Measurements from ENCODE around the gene ROBO2.

Gene ROBO2

GRCh38 chr3:77207753-77208152 lies 167.9 kb downstream of the ROBO2 start:
- H3K9me3 ChIP-seq (ENCODE audit: insufficient read depth, low read depth, low read length) = no peaks in the 10 kb centered on the region
- no peak overlapping the region for H3K4ac ChIP-seq (ENCODE audit: low read depth, low read length)
- no peak for DNase-seq
- no peak overlapping the region for H4K12ac ChIP-seq (ENCODE audit: low read depth, low read length)
- H3K4me2 ChIP-seq (ENCODE audit: low read length) = no peak overlapping the region
- H3K18ac ChIP-seq (ENCODE audit: low read length) = no peak overlapping the region
- no peak overlapping the region for H3K23ac ChIP-seq (ENCODE audit: low read length)
- H3K4me1 ChIP-seq (ENCODE audit: control insufficient read depth in 1 of 2, insufficient read depth in 2 of 2, low read length in 2 of 2) = no peaks in the 10 kb centered on the region
- no peak overlapping the region for H2AFZ ChIP-seq (ENCODE audit: insufficient read depth, low read length, poor library complexity)
- H3K27me3 ChIP-seq (ENCODE audit: insufficient read depth, low read length) = no peaks in the 10 kb centered on the region
- no peaks in the 10 kb centered on the region for H3K36me3 ChIP-seq (ENCODE audit: control insufficient read depth in 1 of 2, insufficient read depth in 2 of 2, low read length in 2 of 2)
- H4K91ac ChIP-seq (ENCODE audit: low read depth, low read length) = no peak overlapping the region
- no peak overlapping the region for H2AK5ac ChIP-seq (ENCODE audit: low read length)
- H2BK120ac ChIP-seq (ENCODE audit: insufficient read depth, low read length, poor library complexity) = no peak overlapping the region
- no peak overlapping the region for H3K9ac ChIP-seq (ENCODE audit: low read length)
- H3K79me2 ChIP-seq (ENCODE audit: control insufficient read depth, insufficient read depth, low read length, poor library complexity) = no peaks in the 10 kb centered on the region
- WGBS (ENCODE audit: extremely low coverage, insufficient coverage, insufficient read length) = no CpG with 5 or more reads among the region's 8 CpGs
- no peaks in the 10 kb centered on the region for H3K79me1 ChIP-seq (ENCODE audit: low read length)
- H2BK5ac ChIP-seq (ENCODE audit: low read depth, low read length, poor library complexity) = no peak overlapping the region
- no peak overlapping the region for H3K4me3 ChIP-seq (ENCODE audit: low read depth, low read length)
- H2BK12ac ChIP-seq (ENCODE audit: low read length) = no peak overlapping the region
- H3K14ac ChIP-seq (ENCODE audit: low read length) = no peak overlapping the region
- H3K27ac ChIP-seq (ENCODE audit: low read depth, low read length) = no peak overlapping the region
- no peak overlapping the region for H4K8ac ChIP-seq (ENCODE audit: low read depth, low read length)

- no peak overlapping the region for H2BK120ac ChIP-seq (ENCODE audit: insufficient read depth, low read length, poor library complexity)
- no peak overlapping the region for H4K8ac ChIP-seq (ENCODE audit: low read depth, low read length)
- no peak overlapping the region for H4K91ac ChIP-seq (ENCODE audit: low read depth, low read length)
- no peaks in the 10 kb centered on the region for H3K36me3 ChIP-seq (ENCODE audit: control insufficient read depth in 1 of 2, insufficient read depth in 2 of 2, low read length in 2 of 2)
- no peak overlapping the region for H3K18ac ChIP-seq (ENCODE audit: low read length)
- WGBS (ENCODE audit: extremely low coverage, insufficient coverage, insufficient read length) = no CpG with 5 or more reads among the region's 3 CpGs
- DNase-seq = no peak
- H3K4me2 ChIP-seq (ENCODE audit: low read length) = no peak overlapping the region
- no peak overlapping the region for H2BK5ac ChIP-seq (ENCODE audit: low read depth, low read length, poor library complexity)
- no peak overlapping the region for H2AK5ac ChIP-seq (ENCODE audit: low read length)
- H3K79me1 ChIP-seq (ENCODE audit: low read length) = no peaks in the 10 kb centered on the region
- no peak overlapping the region for H3K23ac ChIP-seq (ENCODE audit: low read length)
- no peak overlapping the region for H2BK12ac ChIP-seq (ENCODE audit: low read length)
- H3K9ac ChIP-seq (ENCODE audit: low read length) = no peak overlapping the region
- H3K4me3 ChIP-seq (ENCODE audit: low read depth, low read length) = no peak overlapping the region
- no peak overlapping the region for H2AFZ ChIP-seq (ENCODE audit: insufficient read depth, low read length, poor library complexity)
- H3K79me2 ChIP-seq (ENCODE audit: control insufficient read depth, insufficient read depth, low read length, poor library complexity) = no peaks in the 10 kb centered on the region
- no peak overlapping the region for H3K14ac ChIP-seq (ENCODE audit: low read length)
- H3K9me3 ChIP-seq (ENCODE audit: insufficient read depth, low read depth, low read length) = no peaks in the 10 kb centered on the region
- H4K12ac ChIP-seq (ENCODE audit: low read depth, low read length) = no peak overlapping the region
- H3K27me3 ChIP-seq (ENCODE audit: insufficient read depth, low read length) = no peaks in the 10 kb centered on the region
- H3K27ac ChIP-seq (ENCODE audit: low read depth, low read length) = no peak overlapping the region
- H3K4me1 ChIP-seq (ENCODE audit: control insufficient read depth in 1 of 2, insufficient read depth in 2 of 2, low read length in 2 of 2) = no peaks in the 10 kb centered on the region
- H3K4ac ChIP-seq (ENCODE audit: low read depth, low read length) = no peak overlapping the region
Observed at GRCh38 chr3:77222701-77223100, 182.8 kb downstream of the ROBO2 start.

DNA sequence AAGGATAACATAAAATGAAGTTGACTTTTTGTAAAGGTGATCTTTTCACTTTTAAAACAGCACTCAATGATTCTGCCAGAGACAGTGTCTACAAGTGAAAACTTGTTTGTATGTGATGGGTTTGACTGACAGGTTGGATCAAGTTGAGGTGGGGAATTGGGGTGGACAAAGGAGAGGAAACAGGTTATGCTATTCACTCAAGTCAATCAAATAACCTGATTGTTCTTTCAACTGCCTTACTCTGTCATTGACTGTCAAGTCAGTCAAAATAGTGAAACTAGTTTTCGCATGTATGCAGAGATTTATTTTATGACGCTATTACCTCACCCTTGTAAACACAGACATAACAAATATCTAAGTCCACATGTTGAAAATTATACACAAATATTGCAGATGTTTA lies 187.7 kb downstream of the ROBO2 start:
- no peak overlapping the region for H4K12ac ChIP-seq (ENCODE audit: low read depth, low read length)
- H3K4me2 ChIP-seq (ENCODE audit: low read length) = no peak overlapping the region
- no peaks in the 10 kb centered on the region for H3K79me1 ChIP-seq (ENCODE audit: low read length)
- H3K4ac ChIP-seq (ENCODE audit: low read depth, low read length) = no peak overlapping the region
- no CpG with 5 or more reads among the region's 2 CpGs for WGBS (ENCODE audit: extremely low coverage, insufficient coverage, insufficient read length)
- DNase-seq = no peak
- no peaks in the 10 kb centered on the region for H3K36me3 ChIP-seq (ENCODE audit: control insufficient read depth in 1 of 2, insufficient read depth in 2 of 2, low read length in 2 of 2)
- no peaks in the 10 kb centered on the region for H3K4me1 ChIP-seq (ENCODE audit: control insufficient read depth in 1 of 2, insufficient read depth in 2 of 2, low read length in 2 of 2)
- no peaks in the 10 kb centered on the region for H3K27me3 ChIP-seq (ENCODE audit: insufficient read depth, low read length)
- H4K8ac ChIP-seq (ENCODE audit: low read depth, low read length) = no peak overlapping the region
- H2BK5ac ChIP-seq (ENCODE audit: low read depth, low read length, poor library complexity) = no peak overlapping the region
- no peaks in the 10 kb centered on the region for H3K9me3 ChIP-seq (ENCODE audit: insufficient read depth, low read depth, low read length)
- H2AFZ ChIP-seq (ENCODE audit: insufficient read depth, low read length, poor library complexity) = no peak overlapping the region
- H2BK12ac ChIP-seq (ENCODE audit: low read length) = no peak overlapping the region
- no peak overlapping the region for H4K91ac ChIP-seq (ENCODE audit: low read depth, low read length)
- no peak overlapping the region for H3K14ac ChIP-seq (ENCODE audit: low read length)
- H2AK5ac ChIP-seq (ENCODE audit: low read length) = no peak overlapping the region
- no peak overlapping the region for H2BK120ac ChIP-seq (ENCODE audit: insufficient read depth, low read length, poor library complexity)
- no peak overlapping the region for H3K4me3 ChIP-seq (ENCODE audit: low read depth, low read length)
- no peak overlapping the region for H3K23ac ChIP-seq (ENCODE audit: low read length)
- no peaks in the 10 kb centered on the region for H3K79me2 ChIP-seq (ENCODE audit: control insufficient read depth, insufficient read depth, low read length, poor library complexity)
- H3K18ac ChIP-seq (ENCODE audit: low read length) = no peak overlapping the region
- H3K9ac ChIP-seq (ENCODE audit: low read length) = no peak overlapping the region
- no peak overlapping the region for H3K27ac ChIP-seq (ENCODE audit: low read depth, low read length)

- no CpG with 5 or more reads among the region's 2 CpGs for WGBS (ENCODE audit: extremely low coverage, insufficient coverage, insufficient read length)
- Histone ChIP-seq H3K79me1 (ENCODE audit: low read length) (no peaks in the 10 kb centered on the region), H3K4me2 (ENCODE audit: low read length) (no peak overlapping the region), H3K9me3 (ENCODE audit: insufficient read depth, low read depth, low read length) (no peaks in the 10 kb centered on the region), H2AK5ac (ENCODE audit: low read length) (no peak overlapping the region), H3K4me1 (ENCODE audit: control insufficient read depth in 1 of 2, insufficient read depth in 2 of 2, low read length in 2 of 2) (no peaks in the 10 kb centered on the region), H3K9ac (ENCODE audit: low read length) (no peak overlapping the region), H2BK120ac (ENCODE audit: insufficient read depth, low read length, poor library complexity) (no peak overlapping the region), H3K4ac (ENCODE audit: low read depth, low read length) (no peak overlapping the region), H2AFZ (ENCODE audit: insufficient read depth, low read length, poor library complexity) (no peak overlapping the region), H3K27me3 (ENCODE audit: insufficient read depth, low read length) (no peaks in the 10 kb centered on the region), H3K36me3 (ENCODE audit: control insufficient read depth in 1 of 2, insufficient read depth in 2 of 2, low read length in 2 of 2) (no peaks in the 10 kb centered on the region), H2BK12ac (ENCODE audit: low read length) (no peak overlapping the region), H3K27ac (ENCODE audit: low read depth, low read length) (no peak overlapping the region), H4K12ac (ENCODE audit: low read depth, low read length) (no peak overlapping the region), H3K4me3 (ENCODE audit: low read depth, low read length) (no peak overlapping the region), H3K18ac (ENCODE audit: low read length) (no peak overlapping the region), H4K91ac (ENCODE audit: low read depth, low read length) (no peak overlapping the region), H3K79me2 (ENCODE audit: control insufficient read depth, insufficient read depth, low read length, poor library complexity) (no peaks in the 10 kb centered on the region), H3K14ac (ENCODE audit: low read length) (no peak overlapping the region), H3K23ac (ENCODE audit: low read length) (no peak overlapping the region), H2BK5ac (ENCODE audit: low read depth, low read length, poor library complexity) (no peak overlapping the region), H4K8ac (ENCODE audit: low read depth, low read length) (no peak overlapping the region)
- no peak for DNase-seq
Observed at GRCh38 chr3:77232557-77232956, 192.7 kb downstream of the ROBO2 start.

Data from trophoblast cell (in vitro differentiated cells and primary cell).